Naive thymus-derived CD4-positive, alpha-beta T cell (primary cell): ENCODE measurements around the gene FBXO8. TPM values are rescaled to one million over a fixed set of nuclear protein-coding genes. Genes with fewer than 3 reads are reported as not detected.

ENCODE experiments used
- ATAC-seq: fragments of 150-1000 bp; cut with Tn5 transposase; 2 replicates; pipeline ENCODE4 v1.10.0; 2021; ENCODE audit warnings: mild to moderate bottlenecking, moderate library complexity
- CTCF ChIA-PET: fragments of 350-600 bp; sonication (Branson Sonifier 250); formaldehyde crosslinking; loops from one replicate; lab custom pipeline; 2021; ENCODE audit warnings: antibody characterized with exemption; lab: Charles Lee
- POLR2A ChIA-PET: fragments of 350-600 bp; sonication (Branson Sonifier 250); formaldehyde crosslinking; loops from one replicate; lab custom pipeline; 2021; ENCODE audit warnings: antibody characterized with exemption, inconsistent platforms; lab: Charles Lee
- DNase-seq, 9 donors: peaks; one replicate each; pipeline versions ENCODE4 v3.0.0 to v3.0.0-alpha.2; 2020 to 2022; ENCODE audit warnings: mixed read lengths in 1 of 9
- H3K27ac ChIP-seq: one replicate; pipeline ENCODE4 v1.7.0; 2013; ENCODE audit warnings: mild to moderate bottlenecking, low read depth, low read length, moderate library complexity
- H3K27me3 ChIP-seq, 2 donors: one replicate each; pipeline ENCODE4 v1.7.0; 2013; ENCODE audit warnings: low read length in 2 of 2, mild to moderate bottlenecking in 2 of 2, moderate library complexity in 2 of 2; ENCODE audit not compliant: control insufficient read depth in 2 of 2, insufficient read depth in 2 of 2
- H3K36me3 ChIP-seq, 3 experiments: 1 replicate in 2 of 3; 2 replicates in 1 of 3; pipeline ENCODE4 v1.7.0; 2013; ENCODE audit warnings: low read length in 3 of 3, mild to moderate bottlenecking in 3 of 3, moderate library complexity in 1 of 3; ENCODE audit not compliant: insufficient read depth in 3 of 3, control insufficient read depth in 2 of 3
- H3K4me1 ChIP-seq, 2 donors: one replicate each; pipeline ENCODE4 v1.7.0; 2013; ENCODE audit warnings: low read length in 2 of 2, mild to moderate bottlenecking in 2 of 2, moderate library complexity in 1 of 2; ENCODE audit not compliant: control insufficient read depth in 2 of 2, insufficient read depth in 2 of 2
- H3K4me3 ChIP-seq: 2 replicates; pipeline ENCODE4 v1.7.0; 2013; ENCODE audit warnings: mild to moderate bottlenecking, low read length
- H3K9me3 ChIP-seq, 3 experiments: 1 replicate in 2 of 3; 2 replicates in 1 of 3; pipeline ENCODE4 v1.7.0; 2013; ENCODE audit warnings: low read length in 3 of 3; ENCODE audit not compliant: control insufficient read depth in 2 of 3
- H3K27ac Mint-ChIP-seq, 9 donors: one replicate each; pipeline ENCODE4 v1.8.0; 2020 to 2022; ENCODE audit warnings: mixed read lengths in 9 of 9, mild to moderate bottlenecking in 8 of 9, moderate library complexity in 5 of 9, inconsistent platforms in 2 of 9
- H3K27me3 Mint-ChIP-seq, 5 donors: one replicate each; pipeline ENCODE4 v1.8.0; 2021 to 2022; ENCODE audit warnings: mixed read lengths in 5 of 5, mild to moderate bottlenecking in 1 of 5
- H3K36me3 Mint-ChIP-seq, 5 donors: one replicate each; pipeline ENCODE4 v1.8.0; 2020 to 2022; ENCODE audit warnings: mixed read lengths in 5 of 5, mild to moderate bottlenecking in 3 of 5, inconsistent platforms in 1 of 5
- H3K4me1 Mint-ChIP-seq, 7 donors: one replicate each; pipeline ENCODE4 v1.8.0; 2020 to 2022; ENCODE audit warnings: mixed read lengths in 7 of 7, mild to moderate bottlenecking in 3 of 7, inconsistent platforms in 1 of 7
- H3K4me3 Mint-ChIP-seq, 10 donors: one replicate each; pipeline ENCODE4 v1.8.0; 2020 to 2022; ENCODE audit warnings: mild to moderate bottlenecking in 10 of 10, mixed read lengths in 10 of 10, moderate library complexity in 6 of 10, inconsistent platforms in 2 of 10
- H3K9me3 Mint-ChIP-seq, 11 donors: one replicate each; pipeline ENCODE4 v1.8.0; 2020 to 2022; ENCODE audit warnings: mixed read lengths in 11 of 11, mild to moderate bottlenecking in 4 of 11, inconsistent platforms in 1 of 11, moderate library complexity in 1 of 11
- intact Hi-C, 2 donors: fragments of 100-400 bp; cut with micrococcal nuclease; formaldehyde crosslinking; loops; one replicate each; pipeline ENCODE4 v1.15.1; 2023
- polyA plus RNA-seq, 2 donors: library from polyadenylated mRNA; unstranded; fragments of 300-500 nt; fragmentation: Illumina TruSeq; gene quantifications; one replicate each; pipeline ENCODE4 v1.2.3, GENCODE V29; 2021
- total RNA-seq, 6 experiments: library from RNA in 5 of 6; stranded (reverse) in 5 of 6; gene quantifications; 1 replicate in 5 of 6; 2 replicates in 1 of 6; pipeline ENCODE4 v1.2.3 and lab custom pipeline; 2021 to 2026

The FBXO8 gene
- total and polyA plus RNA-seq, 7 experiments from 2014 or later = 10.4 to 25.7 (median 17.3) TPM

- Mint-ChIP-seq H3K4me1 (no peaks in the 10 kb centered on the region), H3K9me3 (no peaks in the 10 kb centered on the region), H3K27me3 (no peaks in the 10 kb centered on the region), H3K27ac (no peak overlapping the region), H3K36me3 (peaks cover 0 to 8% (median 0%) of the 10 kb centered on the region in 5 donors), H3K4me3 (no peak overlapping the region)
- Histone ChIP-seq H3K27me3 (no peaks in the 10 kb centered on the region), H3K36me3 (peaks cover 0 to 12% (median 11%) of the 10 kb centered on the region in 3 experiments), H3K4me1 (no peaks in the 10 kb centered on the region), H3K4me3 (no peak overlapping the region), H3K9me3 (no peaks in the 10 kb centered on the region), H3K27ac (no peak overlapping the region)
- ChIA-PET CTCF (interaction anchor here (0.6 to 1.7 kb wide), 5 partner anchors 78 to 314 kb away, joined by 3 to 5 read pairs (median 3); no protein-coding TSS in a partner anchor), POLR2A (no interaction called here)
- ATAC-seq (no peak), DNase-seq (peak in 5 of 9 donors; percentile 27 to 45 (median 39))
- intact Hi-C loops = loop anchor here (1.0 to 10.0 kb wide), 6 partner anchors 36 to 899 kb away; partner anchors contain the start of genes CEP44 (in 1 of the 2) and FBXO8 (in 1 of the 2)
These were observed 35.6 kb upstream of the FBXO8 start for GRCh38 chr4:174318829-174319764.

GRCh38 chr4:174317531-174317930 lies 34.1 kb upstream of the FBXO8 start:
- no peaks in the 10 kb centered on the region for H3K27me3 Mint-ChIP-seq
- H3K36me3 ChIP-seq = peaks cover 0 to 14% (median 12%) of the 10 kb centered on the region in 3 experiments
- no peak overlapping the region for H3K4me3 Mint-ChIP-seq
- no peaks in the 10 kb centered on the region for H3K4me1 ChIP-seq
- H3K4me1 Mint-ChIP-seq = peaks cover 0 to 7% (median 3%) of the 10 kb centered on the region in 7 donors
- DNase-seq = no peak
- no peak overlapping the region for H3K4me3 ChIP-seq
- H3K27ac Mint-ChIP-seq = no peak overlapping the region
- CTCF ChIA-PET = no interaction called here
- H3K36me3 Mint-ChIP-seq = peaks cover 0 to 18% (median 5%) of the 10 kb centered on the region in 5 donors
- POLR2A ChIA-PET = no interaction called here
- no peak for ATAC-seq
- no peaks in the 10 kb centered on the region for H3K9me3 Mint-ChIP-seq
- H3K27me3 ChIP-seq = no peaks in the 10 kb centered on the region
- no peaks in the 10 kb centered on the region for H3K9me3 ChIP-seq
- no peak overlapping the region for H3K27ac ChIP-seq
- intact Hi-C loops = loop anchor here (2.0 to 10.0 kb wide), 2 partner anchors 813 to 897 kb away; no protein-coding TSS in a partner anchor

- Mint-ChIP-seq H3K4me1 (peaks cover 0 to 7% (median 4%) of the 10 kb centered on the region in 7 donors), H3K36me3 (peaks cover 0 to 20% (median 7%) of the 10 kb centered on the region in 5 donors), H3K9me3 (no peaks in the 10 kb centered on the region), H3K27ac (no peak overlapping the region), H3K4me3 (no peak overlapping the region), H3K27me3 (no peaks in the 10 kb centered on the region)
- no peak overlapping the region for H3K27ac ChIP-seq
- no peak overlapping the region for H3K4me3 ChIP-seq
- ATAC-seq = no peak
- no peak for DNase-seq
- H3K9me3 ChIP-seq = no peaks in the 10 kb centered on the region
- intact Hi-C loops = loop anchor here (2.0 to 10.0 kb wide), 2 partner anchors 812 to 896 kb away; no protein-coding TSS in a partner anchor
- H3K36me3 ChIP-seq = peaks cover 0 to 14% (median 12%) of the 10 kb centered on the region in 3 experiments
- POLR2A ChIA-PET = no interaction called here
- CTCF ChIA-PET = no interaction called here
- H3K27me3 ChIP-seq = no peaks in the 10 kb centered on the region
- H3K4me1 ChIP-seq = no peaks in the 10 kb centered on the region
These were observed 33.5 kb upstream of the FBXO8 start for GRCh38 chr4:174316954-174317353.

- Mint-ChIP-seq H3K36me3 (peaks cover 0 to 20% (median 7%) of the 10 kb centered on the region in 5 donors), H3K4me3 (no peak overlapping the region), H3K4me1 (peaks cover 0 to 8% (median 4%) of the 10 kb centered on the region in 7 donors), H3K27me3 (no peaks in the 10 kb centered on the region), H3K27ac (no peak overlapping the region), H3K9me3 (no peaks in the 10 kb centered on the region)
- Histone ChIP-seq H3K36me3 (peaks cover 0 to 14% (median 12%) of the 10 kb centered on the region in 3 experiments), H3K9me3 (no peaks in the 10 kb centered on the region), H3K4me3 (no peak overlapping the region), H3K27me3 (no peaks in the 10 kb centered on the region), H3K27ac (no peak overlapping the region), H3K4me1 (no peaks in the 10 kb centered on the region)
- ATAC-seq (no peak), DNase-seq (no peak)
- CTCF ChIA-PET = interaction anchor here (0.6 kb wide), 1 partner anchor 1937 kb away, joined by 3 read pairs; no protein-coding TSS in a partner anchor
- POLR2A ChIA-PET = no interaction called here
- intact Hi-C loops = loop anchor here (2.0 to 10.0 kb wide), 2 partner anchors 812 to 896 kb away; no protein-coding TSS in a partner anchor
These were observed 33.1 kb upstream of the FBXO8 start for GRCh38 chr4:174316546-174316945.

- ATAC-seq = no peak
- intact Hi-C loops = loop anchor here in 1 of 2 donors (10.0 kb wide), 1 partner anchor 810 kb away; no protein-coding TSS in a partner anchor
- H3K27ac Mint-ChIP-seq = no peak overlapping the region
These were observed 31.3 kb upstream of the FBXO8 start for GRCh38 chr4:174314770-174315169.

GRCh38 chr4:174314274-174314673 lies 30.8 kb upstream of the FBXO8 start:
- Mint-ChIP-seq H3K36me3 (peaks cover 0 to 21% (median 8%) of the 10 kb centered on the region in 5 donors), H3K27ac (peak overlapping the region in 1 of 9 donors; percentile 2), H3K4me1 (peaks cover 0 to 8% (median 4%) of the 10 kb centered on the region in 7 donors), H3K9me3 (no peaks in the 10 kb centered on the region), H3K27me3 (no peaks in the 10 kb centered on the region), H3K4me3 (no peak overlapping the region)
- CTCF ChIA-PET = no interaction called here
- DNase-seq (no peak), ATAC-seq (no peak)
- no peaks in the 10 kb centered on the region for H3K27me3 ChIP-seq
- H3K27ac ChIP-seq = no peak overlapping the region
- no peak overlapping the region for H3K4me3 ChIP-seq
- no peaks in the 10 kb centered on the region for H3K4me1 ChIP-seq
- POLR2A ChIA-PET = no interaction called here
- peaks cover under 1 to 12% (median 10%) of the 10 kb centered on the region in 3 experiments for H3K36me3 ChIP-seq
- H3K9me3 ChIP-seq = no peaks in the 10 kb centered on the region
- intact Hi-C loops = loop anchor here in 1 of 2 donors (10.0 kb wide), 1 partner anchor 809 kb away; no protein-coding TSS in a partner anchor

More at GRCh38 chr4:174314770-174315169, 31.3 kb upstream of the FBXO8 start:
- no peak for DNase-seq
- Histone ChIP-seq H3K4me1 (no peaks in the 10 kb centered on the region), H3K27ac (no peak overlapping the region), H3K36me3 (peaks cover 0 to 13% (median 12%) of the 10 kb centered on the region in 3 experiments), H3K4me3 (no peak overlapping the region), H3K27me3 (no peaks in the 10 kb centered on the region), H3K9me3 (no peaks in the 10 kb centered on the region)
- Mint-ChIP-seq H3K4me3 (no peak overlapping the region), H3K27me3 (no peaks in the 10 kb centered on the region), H3K4me1 (peaks cover 0 to 8% (median 4%) of the 10 kb centered on the region in 7 donors), H3K36me3 (peaks cover 0 to 20% (median 7%) of the 10 kb centered on the region in 5 donors), H3K9me3 (no peaks in the 10 kb centered on the region)
- POLR2A ChIA-PET = no interaction called here
- CTCF ChIA-PET = no interaction called here
